ENCODE data around the gene FAAH2. TPM values are rescaled to one million over a fixed set of nuclear protein-coding genes. Genes with fewer than 3 reads are reported as not detected.

FAAH2 gene
- total RNA-seq, 4 donors from 2014 or later: 7.4 to 13.7 (median 12.4) TPM

DNA sequence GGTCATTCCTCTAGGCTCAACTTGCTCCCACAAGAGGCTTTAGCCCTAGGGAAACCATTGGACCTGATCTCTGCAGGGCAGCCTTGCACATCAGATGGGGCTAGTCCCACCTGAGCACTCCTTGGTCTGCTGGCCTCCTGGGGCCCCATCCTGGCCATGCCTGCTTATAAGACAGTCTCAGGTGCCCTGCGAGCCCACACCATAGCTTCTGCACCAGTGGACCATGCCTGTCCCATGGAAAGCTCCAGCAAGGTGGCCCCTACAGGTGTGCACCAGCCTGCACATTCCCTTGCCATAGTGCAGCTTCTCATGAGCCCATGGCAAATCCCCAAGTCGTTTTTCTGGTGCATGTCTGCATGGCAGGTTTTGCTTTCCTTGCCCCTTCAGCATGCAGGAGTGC is 19.6 kb upstream of the FAAH2 start:
- no peaks in the 10 kb centered on the region for H3K9me3 ChIP-seq
- H3K4me3 ChIP-seq (replicated peaks in 1 of 3): no peak overlapping the region
- no peaks in the 10 kb centered on the region for H3K36me3 ChIP-seq
- no peak for TF ChIP-seq POLR2A (IDR thresholded peaks at IDR 0.05)
- TF ChIP-seq, protein P1, sequence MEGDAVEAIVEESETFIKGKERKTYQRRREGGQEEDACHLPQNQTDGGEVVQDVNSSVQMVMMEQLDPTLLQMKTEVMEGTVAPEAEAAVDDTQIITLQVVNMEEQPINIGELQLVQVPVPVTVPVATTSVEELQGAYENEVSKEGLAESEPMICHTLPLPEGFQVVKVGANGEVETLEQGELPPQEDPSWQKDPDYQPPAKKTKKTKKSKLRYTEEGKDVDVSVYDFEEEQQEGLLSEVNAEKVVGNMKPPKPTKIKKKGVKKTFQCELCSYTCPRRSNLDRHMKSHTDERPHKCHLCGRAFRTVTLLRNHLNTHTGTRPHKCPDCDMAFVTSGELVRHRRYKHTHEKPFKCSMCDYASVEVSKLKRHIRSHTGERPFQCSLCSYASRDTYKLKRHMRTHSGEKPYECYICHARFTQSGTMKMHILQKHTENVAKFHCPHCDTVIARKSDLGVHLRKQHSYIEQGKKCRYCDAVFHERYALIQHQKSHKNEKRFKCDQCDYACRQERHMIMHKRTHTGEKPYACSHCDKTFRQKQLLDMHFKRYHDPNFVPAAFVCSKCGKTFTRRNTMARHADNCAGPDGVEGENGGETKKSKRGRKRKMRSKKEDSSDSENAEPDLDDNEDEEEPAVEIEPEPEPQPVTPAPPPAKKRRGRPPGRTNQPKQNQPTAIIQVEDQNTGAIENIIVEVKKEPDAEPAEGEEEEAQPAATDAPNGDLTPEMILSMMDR (IDR thresholded peaks at IDR 0.05): no peak
- intact Hi-C loops (cut with DNase I): no loop called here
- H3K27ac ChIP-seq: no peak overlapping the region
- H3K27me3 ChIP-seq: no peaks in the 10 kb centered on the region
- no peak for DNase-seq
- WGBS, 2 donors: 33% methylated on average over 1 of the region's 2 CpGs; no CpG with 5 or more reads in 1 of the 2 donors
- no peaks in the 10 kb centered on the region for H3K4me1 ChIP-seq

DNA sequence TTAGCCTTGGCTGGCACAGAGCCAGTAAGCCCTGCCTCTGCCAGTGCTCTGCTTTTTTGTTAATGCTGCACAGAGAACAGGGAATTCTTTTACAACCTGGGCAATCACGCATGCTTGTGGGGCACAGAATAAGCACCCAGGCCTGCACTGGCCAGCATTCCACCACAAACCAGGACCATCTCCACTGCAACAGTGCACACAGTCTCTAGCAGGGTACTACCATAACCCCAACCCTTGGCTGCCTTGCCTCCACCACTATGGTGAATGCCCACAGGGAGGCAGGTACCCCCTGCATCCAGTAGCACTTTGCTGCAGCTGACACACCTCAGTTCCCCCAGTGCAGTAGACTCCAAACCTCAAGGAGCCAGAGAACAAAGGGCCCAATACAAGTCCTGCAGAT is 19.2 kb upstream of the FAAH2 start:
- Histone ChIP-seq H3K9me3 (no peaks in the 10 kb centered on the region), H3K27ac (no peak overlapping the region), H3K4me1 (no peaks in the 10 kb centered on the region), H3K4me3 (replicated peaks in 1 of 3) (no peak overlapping the region), H3K36me3 (no peaks in the 10 kb centered on the region), H3K27me3 (no peaks in the 10 kb centered on the region)
- TF ChIP-seq, protein P1 (IDR thresholded peaks at IDR 0.05): no peak
- no peak for TF ChIP-seq POLR2A (IDR thresholded peaks at IDR 0.05)
- intact Hi-C loops (cut with DNase I): no loop called here
- 67 to 80% methylated on average over 1 of the region's 1 CpG for WGBS, 2 donors
- DNase-seq: no peak

DNA sequence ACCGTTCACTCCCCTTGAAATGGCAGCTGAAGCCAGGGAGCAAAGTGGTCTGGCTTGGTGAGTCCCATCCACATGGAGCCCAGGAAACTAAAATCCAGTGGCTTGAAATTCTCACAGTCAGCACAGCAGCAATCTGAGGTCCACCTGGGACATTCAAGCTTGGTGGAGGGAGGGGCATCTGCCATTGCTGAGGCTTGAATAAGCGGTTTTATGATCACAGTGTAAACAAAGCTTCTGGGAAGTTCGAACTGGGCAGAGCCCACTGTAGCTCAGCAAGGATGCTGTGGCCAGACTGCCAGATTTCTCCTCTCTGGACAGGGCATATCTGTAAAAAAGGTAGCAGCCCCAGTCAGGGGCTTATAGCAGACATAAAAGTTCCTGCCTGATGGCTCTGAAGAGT is 15.5 kb upstream of the FAAH2 start:
- intact Hi-C loops (cut with DNase I): no loop called here
- TF ChIP-seq, protein P1 (IDR thresholded peaks at IDR 0.05): no peak
- TF ChIP-seq POLR2A (IDR thresholded peaks at IDR 0.05): no peak
- WGBS, 2 donors: no CpG with 5 or more reads among the region's 3 CpGs
- H3K4me3 ChIP-seq (replicated peaks in 1 of 3): no peak overlapping the region
- no peaks in the 10 kb centered on the region for H3K36me3 ChIP-seq
- no peaks in the 10 kb centered on the region for H3K9me3 ChIP-seq
- DNase-seq: no peak
- H3K27me3 ChIP-seq: no peaks in the 10 kb centered on the region
- H3K27ac ChIP-seq: no peak overlapping the region
- no peaks in the 10 kb centered on the region for H3K4me1 ChIP-seq

DNA sequence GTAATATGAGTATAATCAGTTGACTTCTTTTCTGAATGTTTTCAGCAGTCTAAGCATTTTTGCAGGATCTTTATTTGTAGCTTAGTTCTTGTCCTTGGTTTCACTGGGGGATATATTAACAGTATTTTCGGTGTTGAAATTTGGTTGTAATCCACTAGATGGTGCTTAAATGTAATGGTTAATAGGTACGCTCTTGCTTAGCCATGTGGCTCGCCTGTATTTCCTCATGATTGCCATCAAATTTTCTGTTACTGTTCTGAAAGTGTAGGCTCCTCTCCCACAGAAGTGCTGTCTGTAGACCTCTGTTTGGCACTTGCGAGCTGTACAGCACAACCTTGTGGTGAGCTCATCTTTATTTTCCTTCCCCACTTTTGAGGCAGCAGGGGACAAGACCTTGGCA is 3.9 kb upstream of the FAAH2 start:
- no peak for TF ChIP-seq POLR2A (IDR thresholded peaks at IDR 0.05)
- TF ChIP-seq, protein P1 (IDR thresholded peaks at IDR 0.05): no peak
- Histone ChIP-seq H3K9me3 (no peaks in the 10 kb centered on the region), H3K4me3 (replicated peaks in 1 of 3) (no peak overlapping the region), H3K36me3 (no peaks in the 10 kb centered on the region), H3K27me3 (no peaks in the 10 kb centered on the region), H3K27ac (no peak overlapping the region), H3K4me1 (no peaks in the 10 kb centered on the region)
- no peak for DNase-seq
- intact Hi-C loops (cut with DNase I): no loop called here
- WGBS, 2 donors: 80 to 89% methylated on average over 4 of the region's 4 CpGs

DNA sequence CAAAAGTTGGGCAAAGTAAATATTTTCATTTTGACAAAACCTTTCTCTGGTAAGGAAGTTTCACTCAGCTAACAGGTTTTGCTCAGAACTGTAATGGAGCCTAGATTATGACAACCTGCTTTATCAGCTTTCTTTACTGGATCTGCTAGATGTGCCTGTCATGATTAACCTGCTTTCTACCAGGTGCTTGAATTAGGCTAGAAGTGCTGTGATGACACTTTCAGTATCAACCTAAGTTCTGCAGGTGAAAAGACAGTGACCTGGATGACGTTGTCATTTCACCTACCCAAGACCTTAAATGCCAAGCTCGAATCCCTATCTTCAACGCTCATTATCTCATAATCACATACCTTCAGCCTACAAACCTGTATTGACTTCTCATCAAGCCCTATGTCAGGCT is 1.5 kb upstream of the FAAH2 start:
- intact Hi-C loops (cut with DNase I): no loop called here
- WGBS, 2 donors: 89 to 100% methylated on average over 3 of the region's 3 CpGs
- TF ChIP-seq, protein P1 (IDR thresholded peaks at IDR 0.05): no peak
- no peak for TF ChIP-seq POLR2A (IDR thresholded peaks at IDR 0.05)
- H3K4me3 ChIP-seq (replicated peaks in 1 of 3): no peak overlapping the region
- no peak for DNase-seq
- H3K27ac ChIP-seq: no peak overlapping the region
- H3K4me1 ChIP-seq: no peaks in the 10 kb centered on the region
- no peaks in the 10 kb centered on the region for H3K27me3 ChIP-seq
- H3K36me3 ChIP-seq: no peaks in the 10 kb centered on the region
- H3K9me3 ChIP-seq: no peaks in the 10 kb centered on the region

All from thyroid gland (tissue), 4 donors.